ENCODE data around the gene SCN9A.

DNA sequence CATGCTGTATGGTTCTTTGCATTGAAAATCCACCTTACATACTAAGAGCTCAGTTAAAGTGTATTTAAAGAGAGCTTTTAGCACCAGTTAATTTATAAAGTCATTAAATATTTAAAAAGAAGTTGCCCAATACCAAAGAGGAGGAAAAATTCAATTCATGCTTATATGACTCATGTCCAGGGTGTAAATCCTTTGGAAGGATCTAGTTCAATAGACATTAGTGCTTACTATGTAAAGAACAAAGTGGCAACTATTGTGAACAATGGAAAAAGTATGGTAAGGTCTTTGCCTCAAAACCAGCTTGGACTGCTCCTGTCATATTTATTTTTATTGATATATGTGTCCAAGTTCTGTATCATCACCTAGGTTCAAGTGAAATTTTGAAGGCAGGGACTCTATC, 90.5 kb downstream of the SCN9A start:
- TF ChIP-seq, protein P1, sequence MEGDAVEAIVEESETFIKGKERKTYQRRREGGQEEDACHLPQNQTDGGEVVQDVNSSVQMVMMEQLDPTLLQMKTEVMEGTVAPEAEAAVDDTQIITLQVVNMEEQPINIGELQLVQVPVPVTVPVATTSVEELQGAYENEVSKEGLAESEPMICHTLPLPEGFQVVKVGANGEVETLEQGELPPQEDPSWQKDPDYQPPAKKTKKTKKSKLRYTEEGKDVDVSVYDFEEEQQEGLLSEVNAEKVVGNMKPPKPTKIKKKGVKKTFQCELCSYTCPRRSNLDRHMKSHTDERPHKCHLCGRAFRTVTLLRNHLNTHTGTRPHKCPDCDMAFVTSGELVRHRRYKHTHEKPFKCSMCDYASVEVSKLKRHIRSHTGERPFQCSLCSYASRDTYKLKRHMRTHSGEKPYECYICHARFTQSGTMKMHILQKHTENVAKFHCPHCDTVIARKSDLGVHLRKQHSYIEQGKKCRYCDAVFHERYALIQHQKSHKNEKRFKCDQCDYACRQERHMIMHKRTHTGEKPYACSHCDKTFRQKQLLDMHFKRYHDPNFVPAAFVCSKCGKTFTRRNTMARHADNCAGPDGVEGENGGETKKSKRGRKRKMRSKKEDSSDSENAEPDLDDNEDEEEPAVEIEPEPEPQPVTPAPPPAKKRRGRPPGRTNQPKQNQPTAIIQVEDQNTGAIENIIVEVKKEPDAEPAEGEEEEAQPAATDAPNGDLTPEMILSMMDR (conservative IDR thresholded peaks at IDR 0.05; ENCODE audit: low read depth, low read length), result no peak
- TF ChIP-seq BHLHE40 (IDR thresholded peaks at IDR 0.05; ENCODE audit: low read depth, low read length) (no peak), POLR2A (IDR thresholded peaks at IDR 0.05; ENCODE audit: low read depth, low read length) (no peak), CEBPB (IDR thresholded peaks at IDR 0.05; ENCODE audit: low read depth, low read length) (peak; percentile 27; the same call in 1 of the 2 replicates), MAZ (IDR thresholded peaks at IDR 0.05; ENCODE audit: borderline replicate concordance, low read depth, low read length) (no peak), SMC3 (IDR thresholded peaks at IDR 0.05; ENCODE audit: low read depth, low read length) (no peak), MAFK (IDR thresholded peaks at IDR 0.05; ENCODE audit: low read depth, low read length) (no peak), RFX5 (IDR thresholded peaks at IDR 0.05; ENCODE audit: low read depth, low read length) (no peak), RCOR1 (IDR thresholded peaks at IDR 0.05; ENCODE audit: insufficient replicate concordance, low read length) (no peak), RAD21 (IDR thresholded peaks at IDR 0.05; ENCODE audit: low read length) (no peak), MXI1 (IDR thresholded peaks at IDR 0.05; ENCODE audit: borderline replicate concordance, low read depth, low read length) (no peak), FOS (IDR thresholded peaks at IDR 0.05; ENCODE audit: low read depth, low read length) (no peak)
- TF ChIP-seq, protein P2, sequence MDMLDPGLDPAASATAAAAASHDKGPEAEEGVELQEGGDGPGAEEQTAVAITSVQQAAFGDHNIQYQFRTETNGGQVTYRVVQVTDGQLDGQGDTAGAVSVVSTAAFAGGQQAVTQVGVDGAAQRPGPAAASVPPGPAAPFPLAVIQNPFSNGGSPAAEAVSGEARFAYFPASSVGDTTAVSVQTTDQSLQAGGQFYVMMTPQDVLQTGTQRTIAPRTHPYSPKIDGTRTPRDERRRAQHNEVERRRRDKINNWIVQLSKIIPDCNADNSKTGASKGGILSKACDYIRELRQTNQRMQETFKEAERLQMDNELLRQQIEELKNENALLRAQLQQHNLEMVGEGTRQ (IDR thresholded peaks at IDR 0.05; ENCODE audit: low read depth, low read length), result no peak
- TF ChIP-seq, protein P3, sequence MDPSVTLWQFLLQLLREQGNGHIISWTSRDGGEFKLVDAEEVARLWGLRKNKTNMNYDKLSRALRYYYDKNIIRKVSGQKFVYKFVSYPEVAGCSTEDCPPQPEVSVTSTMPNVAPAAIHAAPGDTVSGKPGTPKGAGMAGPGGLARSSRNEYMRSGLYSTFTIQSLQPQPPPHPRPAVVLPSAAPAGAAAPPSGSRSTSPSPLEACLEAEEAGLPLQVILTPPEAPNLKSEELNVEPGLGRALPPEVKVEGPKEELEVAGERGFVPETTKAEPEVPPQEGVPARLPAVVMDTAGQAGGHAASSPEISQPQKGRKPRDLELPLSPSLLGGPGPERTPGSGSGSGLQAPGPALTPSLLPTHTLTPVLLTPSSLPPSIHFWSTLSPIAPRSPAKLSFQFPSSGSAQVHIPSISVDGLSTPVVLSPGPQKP (IDR thresholded peaks at IDR 0.05; ENCODE audit: borderline replicate concordance, low read depth, low read length), result no peak
